ENCODE data around the gene STK11.

The STK11 gene

GRCh38 chr19:1205114-1206099 lies at the start of gene STK11:
STK11 (plus strand) TSS chr19:1205778; CDS start chr19:1206914, 1,136 bp downstream.
- peak; percentile 98 to 99 (median 99) for DNase-seq (ENCODE audit: low read depth in 4 of 4, low spot score in 1 of 4)

GRCh38 chr19:1156305-1156801 lies 49.2 kb upstream of the STK11 start:
- no peak for DNase-seq (ENCODE audit: low read depth in 4 of 4, low spot score in 1 of 4)

- DNase-seq (ENCODE audit: low read depth in 4 of 4, low spot score in 1 of 4), result no peak
These were observed 48.6 kb upstream of the STK11 start for GRCh38 chr19:1156830-1157615.

GRCh38 chr19:1157931-1158884 lies 47.4 kb upstream of the STK11 start:
- DNase-seq (ENCODE audit: low read depth in 4 of 4, low spot score in 1 of 4), result no peak

GRCh38 chr19:1158885-1159448 lies 46.6 kb upstream of the STK11 start:
- DNase-seq (ENCODE audit: low read depth in 4 of 4, low spot score in 1 of 4), result no peak

- no peak for DNase-seq (ENCODE audit: low read depth in 4 of 4, low spot score in 1 of 4)
These were observed 45.5 kb upstream of the STK11 start for GRCh38 chr19:1159864-1160595.

- DNase-seq (ENCODE audit: low read depth in 4 of 4, low spot score in 1 of 4), result no peak
These were observed 43.9 kb upstream of the STK11 start for GRCh38 chr19:1161716-1162115.

- no peak for DNase-seq (ENCODE audit: low read depth in 4 of 4, low spot score in 1 of 4)
These were observed 42.9 kb upstream of the STK11 start for GRCh38 chr19:1162404-1163282.

- DNase-seq (ENCODE audit: low read depth in 4 of 4, low spot score in 1 of 4), result no peak
These were observed 42.2 kb upstream of the STK11 start for GRCh38 chr19:1163283-1163933.

GRCh38 chr19:1163934-1164683 lies 41.5 kb upstream of the STK11 start:
- DNase-seq (ENCODE audit: low read depth in 4 of 4, low spot score in 1 of 4), result no peak

GRCh38 chr19:1164684-1165531 lies 40.7 kb upstream of the STK11 start:
- no peak for DNase-seq (ENCODE audit: low read depth in 4 of 4, low spot score in 1 of 4)

GRCh38 chr19:1166872-1167573 lies 38.6 kb upstream of the STK11 start:
- no peak for DNase-seq (ENCODE audit: low read depth in 4 of 4, low spot score in 1 of 4)

- no peak for DNase-seq (ENCODE audit: low read depth in 4 of 4, low spot score in 1 of 4)
These were observed 37.6 kb upstream of the STK11 start for GRCh38 chr19:1167687-1168571.

GRCh38 chr19:1168572-1169410 lies 36.8 kb upstream of the STK11 start:
- no peak for DNase-seq (ENCODE audit: low read depth in 4 of 4, low spot score in 1 of 4)

Measured in stimulated activated CD4-positive, alpha-beta T cell treated with anti-CD3 and anti-CD28 coated beads, Interleukin-1b, Interleukin-23, amount 100 ng/mL, for 24 hours (primary cell).